PFSK-1 (cell line): Measurements from ENCODE around the gene ZNF318.

ENCODE experiments used
- FOXP2 ChIP-seq: optimal IDR thresholded peaks from 2 replicates; pipeline ENCODE3; 2011; ENCODE audit warnings: borderline replicate concordance, control low read depth, inconsistent platforms; ENCODE audit not compliant: insufficient read depth; ENCODE audit errors: extremely low read length, extremely low read depth
- POLR2AphosphoS5 ChIP-seq: IDR thresholded peaks from 2 replicates; pipeline ENCODE4 v1.6.1; 2012; ENCODE audit warnings: low read depth, mild to moderate bottlenecking, control low read depth, low read length, moderate library complexity
- REST ChIP-seq, 2 experiments: IDR thresholded peaks; 2 replicates each; pipeline versions ENCODE4 v1.6.1 to v1.8.0; 2011 to 2012; ENCODE audit warnings: low read depth in 2 of 2, low read length in 2 of 2, control low read depth in 1 of 2, inconsistent platforms in 1 of 2, mild to moderate bottlenecking in 1 of 2, moderate library complexity in 1 of 2; ENCODE audit not compliant: insufficient read depth in 1 of 2
- SIN3A ChIP-seq: IDR thresholded peaks from 2 replicates; pipeline ENCODE4 v1.6.1; 2012; ENCODE audit warnings: mild to moderate bottlenecking, low read length, moderate library complexity, borderline replicate concordance; ENCODE audit not compliant: insufficient read depth
- TAF1 ChIP-seq: IDR thresholded peaks from 2 replicates; pipeline ENCODE4 v1.6.1; 2012; ENCODE audit warnings: low read length, control low read depth, borderline replicate concordance; ENCODE audit not compliant: insufficient read depth

The ZNF318 gene

GRCh38 chr6:43298565-43299337 is 70.7 kb downstream of the ZNF318 start:
- no peak for TF ChIP-seq TAF1
- no peak for TF ChIP-seq SIN3A
- no peak for TF ChIP-seq FOXP2
- no peak for TF ChIP-seq REST (IDR thresholded peaks at IDR 0.05; ENCODE audit: insufficient read depth in 1 of 2, low read depth in 2 of 2, low read length in 2 of 2)
- TF ChIP-seq POLR2AphosphoS5: no peak

DNA sequence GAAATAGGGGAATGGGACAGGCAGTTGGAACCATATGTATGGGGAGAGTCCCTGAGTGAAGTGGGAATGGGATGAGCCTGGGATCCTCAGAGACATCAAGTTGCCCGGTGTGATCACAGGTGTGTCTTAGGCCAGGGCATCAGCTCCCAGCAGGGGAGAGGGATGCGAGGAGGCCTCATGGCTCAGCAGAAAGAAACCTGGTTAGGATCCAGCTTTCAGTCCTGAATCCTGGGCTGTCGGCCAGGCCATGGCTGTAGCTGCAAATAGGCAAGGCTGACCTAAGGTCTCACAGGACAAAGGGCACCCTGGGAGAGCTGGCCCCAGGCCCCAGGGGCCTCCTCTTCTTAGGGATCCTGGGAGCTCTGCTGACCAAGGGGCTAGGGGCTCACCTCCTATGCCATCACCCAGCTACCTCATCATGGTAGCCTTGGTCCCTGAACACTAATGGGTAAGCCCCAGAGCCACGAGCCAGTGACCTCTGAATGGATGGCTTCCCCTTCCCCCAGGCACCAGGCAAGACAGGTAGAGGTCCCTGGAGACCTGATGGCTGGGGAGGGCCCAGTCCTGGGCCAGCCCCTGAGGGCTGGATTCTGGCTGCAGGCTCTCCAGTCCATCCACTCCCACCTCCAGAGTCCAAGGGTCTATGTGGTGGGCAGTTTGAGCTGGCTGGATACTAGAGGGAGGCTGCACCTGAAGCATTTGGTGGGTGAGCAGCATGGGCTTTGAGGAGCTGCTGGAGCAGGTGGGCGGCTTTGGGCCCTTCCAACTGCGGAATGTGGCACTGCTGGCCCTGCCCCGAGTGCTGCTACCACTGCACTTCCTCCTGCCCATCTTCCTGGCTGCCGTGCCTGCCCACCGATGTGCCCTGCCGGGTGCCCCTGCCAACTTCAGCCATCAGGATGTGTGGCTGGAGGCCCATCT is 71.5 kb downstream of the ZNF318 start, which contains the start of gene SLC22A7:
Gene SLC22A7, plus strand, starts transcription at position 617 of the 921 bp plus-strand sequence. Its CDS starts 99 bp downstream, at position 716.
- TF ChIP-seq FOXP2: no peak
- no peak for TF ChIP-seq TAF1
- TF ChIP-seq REST (IDR thresholded peaks at IDR 0.05; ENCODE audit: insufficient read depth in 1 of 2, low read depth in 2 of 2, low read length in 2 of 2): no peak
- no peak for TF ChIP-seq SIN3A
- TF ChIP-seq POLR2AphosphoS5: no peak

GRCh38 chr6:43296780-43297497 is 72.5 kb downstream of the ZNF318 start:
- TF ChIP-seq SIN3A: no peak
- TF ChIP-seq FOXP2: no peak
- no peak for TF ChIP-seq POLR2AphosphoS5
- no peak for TF ChIP-seq REST (IDR thresholded peaks at IDR 0.05; ENCODE audit: insufficient read depth in 1 of 2, low read depth in 2 of 2, low read length in 2 of 2)
- TF ChIP-seq TAF1: no peak

GRCh38 chr6:43295456-43295855 is 74.0 kb downstream of the ZNF318 start:
- no peak for TF ChIP-seq FOXP2
- no peak for TF ChIP-seq POLR2AphosphoS5
- TF ChIP-seq SIN3A: no peak
- no peak for TF ChIP-seq REST (IDR thresholded peaks at IDR 0.05; ENCODE audit: insufficient read depth in 1 of 2, low read depth in 2 of 2, low read length in 2 of 2)
- no peak for TF ChIP-seq TAF1
